HG03520 (cell line): ENCODE data around the gene PTPRO.

Experiments used
- ATAC-seq: cut with Tn5 transposase; IDR thresholded peaks from one replicate; pipeline ENCODE4 v1.9.1; 2021; ENCODE audit warnings: mild to moderate bottlenecking, moderate library complexity; ENCODE audit not compliant: unreplicated experiment

PTPRO gene

DNA sequence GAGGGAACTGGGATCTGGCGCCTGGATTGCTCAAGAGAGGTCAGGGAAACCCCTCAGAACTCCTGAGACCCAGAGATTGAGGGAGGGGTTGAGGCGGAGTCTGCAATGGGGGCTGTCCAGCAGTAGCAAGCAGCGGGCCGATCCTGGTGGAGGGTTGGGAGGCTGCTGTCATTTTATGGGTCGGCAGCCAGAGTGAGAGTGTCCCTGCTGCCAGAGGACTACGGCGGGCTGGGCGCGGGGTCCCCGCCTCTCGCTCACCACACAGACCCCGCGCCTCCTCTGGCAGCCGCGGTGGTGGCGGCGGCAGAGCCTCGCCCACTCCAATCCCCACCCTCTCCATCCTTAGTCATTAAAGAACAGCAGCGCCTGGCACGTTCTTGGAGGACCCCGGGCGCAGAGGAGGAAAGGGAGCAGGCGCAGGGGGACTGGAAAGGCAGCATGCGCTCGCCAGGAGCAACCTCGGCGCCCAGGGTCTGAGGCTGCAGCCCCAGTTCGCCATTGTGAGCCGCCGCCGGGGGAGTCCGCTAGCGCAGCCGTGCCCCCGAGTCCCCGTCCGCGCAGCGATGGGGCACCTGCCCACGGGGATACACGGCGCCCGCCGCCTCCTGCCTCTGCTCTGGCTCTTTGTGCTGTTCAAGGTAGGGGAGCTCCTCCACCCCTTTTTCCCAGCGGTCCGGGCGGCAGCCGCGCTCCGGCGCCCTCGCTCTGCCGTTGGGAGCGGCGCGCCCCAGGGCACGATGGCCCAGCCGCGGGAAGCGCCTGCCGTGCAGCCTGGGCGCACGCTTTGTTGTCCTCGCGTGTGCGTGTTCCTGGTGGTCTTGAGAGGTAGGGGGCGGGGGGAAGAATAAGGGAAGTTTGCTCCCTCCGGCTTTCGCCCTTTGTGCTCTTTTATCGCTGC lies at the start of gene PTPRO:
Gene PTPRO (plus strand): TSS at position 345 of the 898 bp plus-strand sequence.
- no peak for ATAC-seq

DNA sequence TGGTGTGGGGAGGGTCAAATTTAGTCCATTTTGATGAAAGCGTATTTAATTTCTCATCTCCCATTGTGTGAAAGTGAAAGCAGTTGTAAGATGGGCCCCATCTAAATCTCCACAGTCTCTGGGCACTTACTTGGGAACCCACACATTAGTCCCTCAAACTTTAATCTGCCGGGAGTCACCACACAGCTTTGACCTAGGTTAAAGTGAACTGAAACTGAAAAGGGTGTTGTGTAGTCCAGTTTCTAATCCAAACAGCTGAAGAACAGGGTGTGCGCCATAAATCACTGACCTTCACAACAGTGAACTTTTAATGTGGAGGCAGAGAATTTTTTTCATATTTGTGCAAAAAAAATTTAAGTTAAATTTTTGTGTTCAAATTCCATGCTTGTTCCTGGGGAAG lies 48.4 kb upstream of the PTPRO start:
- no peak for ATAC-seq

DNA sequence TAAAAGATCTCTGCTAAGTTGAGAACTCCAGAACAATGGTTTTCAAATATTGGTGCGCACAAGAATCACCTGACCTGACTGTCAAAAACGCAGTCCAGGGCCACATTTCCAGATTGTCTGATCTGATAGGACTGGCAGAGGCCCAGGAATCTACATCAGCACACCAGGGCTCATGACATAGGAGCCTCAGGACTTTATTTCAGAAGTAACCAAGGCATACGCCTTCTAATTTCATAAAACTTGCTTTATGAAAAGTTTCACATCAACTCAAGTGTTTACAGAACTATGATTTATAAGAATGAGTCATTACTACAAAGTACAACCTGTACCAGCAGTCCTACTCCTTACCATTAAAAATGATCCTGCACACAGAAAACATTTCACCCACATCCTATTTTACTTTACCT lies 47.7 kb upstream of the PTPRO start:
- no peak for ATAC-seq

- no peak for ATAC-seq
Observed at GRCh38 chr12:15276088-15276698, 46.1 kb upstream of the PTPRO start.

DNA sequence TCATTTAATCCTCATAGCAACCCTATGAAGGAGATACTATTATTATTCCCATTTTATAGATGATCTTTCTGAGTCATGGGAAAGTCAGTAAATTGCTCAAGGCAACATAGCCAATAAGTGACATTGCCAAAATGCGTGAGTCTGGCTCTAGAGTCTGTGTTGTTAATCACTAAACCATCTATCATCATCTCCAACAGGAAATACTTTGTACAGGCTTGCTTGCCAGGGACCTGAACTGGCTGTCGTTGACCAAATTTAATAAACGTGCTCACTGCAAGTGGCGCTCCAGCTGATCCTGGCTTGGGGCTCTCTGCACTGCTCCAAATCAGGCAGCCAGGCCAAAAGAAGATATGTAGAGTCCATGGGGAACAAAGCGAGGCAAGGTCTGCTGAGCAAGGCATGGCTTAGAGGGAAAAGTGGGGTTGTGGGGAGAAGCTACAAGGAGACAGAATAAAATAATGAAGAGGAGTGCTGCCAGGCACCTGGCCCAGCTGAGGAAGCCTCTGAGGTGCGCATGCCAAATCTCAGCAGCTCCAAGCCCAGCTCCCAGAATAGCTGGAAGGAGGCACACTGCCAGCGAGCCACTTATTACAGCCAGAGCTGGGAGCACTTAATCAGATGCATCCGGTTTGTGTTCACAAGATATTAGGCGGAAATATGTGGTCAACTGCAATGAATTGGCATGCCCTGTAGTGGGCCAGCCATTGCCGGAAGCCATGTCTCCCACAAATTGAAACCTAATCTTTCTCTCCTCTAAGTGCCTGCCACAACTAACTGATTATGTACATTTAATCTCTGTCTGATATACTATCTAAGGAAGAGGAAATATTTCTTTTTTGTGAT lies 43.3 kb upstream of the PTPRO start:
- ATAC-seq, result peak; percentile 71

- ATAC-seq, result no peak
Observed at GRCh38 chr12:15280930-15281329, 41.4 kb upstream of the PTPRO start.

GRCh38 chr12:15289192-15289591 lies 33.1 kb upstream of the PTPRO start:
- ATAC-seq, result no peak

DNA sequence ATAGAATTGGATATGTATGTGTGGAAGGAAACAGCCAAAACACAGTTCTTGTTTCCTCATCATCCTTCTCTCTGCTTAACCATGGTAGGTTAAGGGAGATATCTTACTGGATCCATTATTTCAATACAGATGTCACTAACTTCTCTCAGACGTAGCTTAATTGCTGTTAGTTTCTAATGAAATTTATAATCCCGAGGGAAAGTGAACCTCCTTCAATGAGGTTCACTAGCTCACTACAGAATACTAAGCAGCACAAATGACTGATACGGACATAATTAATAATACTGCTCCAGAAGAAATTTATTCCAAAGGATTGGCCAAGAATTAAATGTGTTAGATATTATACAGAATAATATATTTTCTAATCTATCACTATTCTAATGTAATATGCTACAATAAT lies 28.6 kb upstream of the PTPRO start:
- no peak for ATAC-seq

DNA sequence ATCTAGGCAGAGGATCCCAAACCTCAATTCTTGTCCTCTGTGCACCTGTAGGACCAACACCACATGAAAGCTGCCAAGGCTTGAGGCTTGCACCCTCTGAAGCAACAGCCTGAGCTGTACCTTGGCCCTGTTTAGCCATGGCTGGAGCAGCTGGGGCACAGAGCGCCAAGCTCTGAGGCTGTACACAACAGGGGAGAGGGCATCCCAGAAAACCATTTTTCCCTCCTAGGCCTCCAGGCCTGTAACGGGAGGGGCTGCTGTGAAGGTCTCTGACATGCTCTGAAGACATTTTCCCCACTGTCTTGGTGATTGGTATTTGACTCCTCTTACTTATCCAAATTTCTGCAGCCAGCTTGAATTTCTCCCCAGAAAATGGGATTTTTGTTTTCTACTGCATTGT lies 22.4 kb upstream of the PTPRO start:
- no peak for ATAC-seq

DNA sequence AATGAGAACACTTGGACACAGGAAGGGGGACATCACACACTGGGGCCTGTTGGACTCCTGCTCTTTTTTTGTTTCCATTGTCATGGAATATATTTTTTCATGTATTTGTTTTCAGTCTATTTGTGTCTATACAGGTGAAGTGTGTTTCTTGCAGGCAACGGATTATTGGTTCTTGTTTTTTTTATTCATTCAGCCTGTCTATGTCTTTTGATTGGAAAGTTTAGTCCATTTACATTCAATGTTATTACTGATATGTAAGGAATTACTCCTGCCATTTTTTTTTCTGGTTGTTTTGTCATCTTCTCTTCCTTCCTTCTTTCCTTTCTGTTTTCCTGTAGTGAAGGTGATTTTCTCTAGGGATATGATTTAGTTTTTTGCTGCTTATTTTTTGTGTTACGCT lies 18.0 kb upstream of the PTPRO start:
- no peak for ATAC-seq

GRCh38 chr12:15306605-15307004 lies 15.7 kb upstream of the PTPRO start:
- ATAC-seq, result no peak

- no peak for ATAC-seq
Observed at GRCh38 chr12:15307079-15307478, 15.2 kb upstream of the PTPRO start.

DNA sequence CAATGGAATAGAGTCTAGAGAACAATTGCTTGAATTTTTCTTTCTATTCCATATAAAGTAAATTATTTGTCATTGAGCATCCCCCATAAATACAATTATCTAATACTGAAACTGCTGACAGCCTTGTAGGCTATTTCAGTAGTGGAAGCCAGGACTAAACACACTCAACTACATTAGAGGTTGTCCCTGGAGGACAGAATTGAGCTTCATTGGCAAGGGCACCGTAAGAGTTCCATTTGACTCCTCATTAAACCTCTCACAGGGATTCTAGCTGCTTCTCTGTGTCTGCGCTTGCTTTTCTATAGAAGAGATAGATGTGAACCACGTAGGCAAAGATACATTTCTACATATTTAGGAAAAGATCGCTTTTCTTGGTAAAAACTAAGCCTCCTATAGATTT lies 3.5 kb upstream of the PTPRO start:
- ATAC-seq, result no peak

- no peak for ATAC-seq
Observed at GRCh38 chr12:15320881-15321280, 1.4 kb upstream of the PTPRO start.

GRCh38 chr12:15323480-15323879 lies 1.2 kb downstream of the PTPRO start:
- no peak for ATAC-seq

GRCh38 chr12:15329891-15330290 lies 7.6 kb downstream of the PTPRO start:
- no peak for ATAC-seq

DNA sequence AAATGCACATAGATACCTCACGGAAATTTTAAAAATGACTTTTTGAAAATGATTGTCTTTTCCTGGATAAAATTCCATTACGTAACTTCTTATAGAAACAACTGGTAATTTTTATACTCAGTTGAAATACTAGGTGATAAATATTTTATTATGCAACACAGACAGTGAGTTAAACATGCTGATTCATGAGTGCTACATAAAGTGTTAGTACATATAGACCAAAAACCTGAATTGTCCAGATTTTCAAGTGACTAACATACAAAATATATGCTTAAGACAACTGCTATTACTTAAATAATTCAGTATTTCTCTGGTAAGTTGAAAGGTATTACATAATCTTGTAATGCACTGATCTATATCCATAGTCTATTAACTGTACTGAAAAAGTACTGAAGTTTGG lies 11.9 kb downstream of the PTPRO start:
- no peak for ATAC-seq

- no peak for ATAC-seq
Observed at GRCh38 chr12:15335959-15336358, 13.7 kb downstream of the PTPRO start.

- ATAC-seq, result no peak
Observed at GRCh38 chr12:15336768-15337553, 14.7 kb downstream of the PTPRO start.

DNA sequence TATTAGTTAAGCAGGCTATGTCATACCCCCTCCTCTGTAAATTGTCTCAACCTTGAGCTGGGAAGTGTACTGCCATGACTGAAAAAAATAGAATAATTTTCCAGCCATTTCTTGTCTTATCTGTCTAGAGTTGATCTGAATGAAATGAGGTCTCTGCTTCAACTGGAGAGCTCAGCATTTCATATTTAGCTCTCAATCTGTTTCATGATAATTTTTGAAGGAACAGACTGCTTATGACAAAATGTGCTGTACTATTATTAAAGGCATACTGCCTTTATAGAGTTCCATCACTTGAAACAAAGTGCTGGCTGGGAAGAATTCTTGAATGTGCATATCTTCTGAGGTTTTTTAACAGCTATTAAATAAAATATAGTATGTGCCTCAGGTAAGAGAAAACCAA lies 19.1 kb downstream of the PTPRO start:
- no peak for ATAC-seq

- ATAC-seq, result no peak
Observed at GRCh38 chr12:15344561-15344960, 22.3 kb downstream of the PTPRO start.
